Naive B cell (primary cell): ENCODE data around the gene TIGD3. TPM values are rescaled to one million over a fixed set of nuclear protein-coding genes. Genes with fewer than 3 reads are reported as not detected.

ENCODE experiments used
- ATAC-seq, 2 donors: fragments of 150-1000 bp; cut with Tn5 transposase; 2 replicates each; pipeline ENCODE4 v1.10.0; 2021; ENCODE audit warnings: low read depth in 2 of 2, mild to moderate bottlenecking in 2 of 2, moderate library complexity in 2 of 2
- DNase-seq: peaks from one replicate; pipeline ENCODE4 v3.0.0; 2022
- H3K27ac Mint-ChIP-seq, 6 donors: one replicate each; pipeline ENCODE4 v1.8.0; 2020 to 2022; ENCODE audit warnings: mild to moderate bottlenecking in 6 of 6, mixed read lengths in 6 of 6, moderate library complexity in 5 of 6, inconsistent platforms in 2 of 6
- H3K27me3 Mint-ChIP-seq, 3 donors: one replicate each; pipeline ENCODE4 v1.8.0; 2021 to 2022; ENCODE audit warnings: mixed read lengths in 3 of 3, mild to moderate bottlenecking in 1 of 3
- H3K36me3 Mint-ChIP-seq, 2 donors: one replicate each; pipeline ENCODE4 v1.8.0; 2020 to 2022; ENCODE audit warnings: mixed read lengths in 2 of 2, inconsistent platforms in 1 of 2, mild to moderate bottlenecking in 1 of 2
- H3K4me1 Mint-ChIP-seq, 3 donors: one replicate each; pipeline ENCODE4 v1.8.0; 2020 to 2022; ENCODE audit warnings: mixed read lengths in 3 of 3, inconsistent platforms in 1 of 3, mild to moderate bottlenecking in 1 of 3, moderate library complexity in 1 of 3
- H3K4me3 Mint-ChIP-seq, 8 donors: one replicate each; pipeline ENCODE4 v1.8.0; 2020 to 2022; ENCODE audit warnings: mild to moderate bottlenecking in 8 of 8, mixed read lengths in 8 of 8, moderate library complexity in 8 of 8, inconsistent platforms in 2 of 8
- H3K9me3 Mint-ChIP-seq, 7 donors: one replicate each; pipeline ENCODE4 v1.8.0; 2020 to 2022; ENCODE audit warnings: mixed read lengths in 7 of 7, mild to moderate bottlenecking in 5 of 7, inconsistent platforms in 2 of 7, moderate library complexity in 1 of 7
- polyA plus RNA-seq, 6 donors: library from polyadenylated mRNA; unstranded; fragments of 300-500 nt; fragmentation: Illumina TruSeq; gene quantifications; one replicate each; pipeline ENCODE4 v1.2.3, GENCODE V29; 2021; ENCODE audit warnings: low read depth in 6 of 6

Gene TIGD3
- polyA plus RNA-seq, 6 donors from 2014 or later, result 1.5 to 3.3 (median 1.8) TPM

DNA sequence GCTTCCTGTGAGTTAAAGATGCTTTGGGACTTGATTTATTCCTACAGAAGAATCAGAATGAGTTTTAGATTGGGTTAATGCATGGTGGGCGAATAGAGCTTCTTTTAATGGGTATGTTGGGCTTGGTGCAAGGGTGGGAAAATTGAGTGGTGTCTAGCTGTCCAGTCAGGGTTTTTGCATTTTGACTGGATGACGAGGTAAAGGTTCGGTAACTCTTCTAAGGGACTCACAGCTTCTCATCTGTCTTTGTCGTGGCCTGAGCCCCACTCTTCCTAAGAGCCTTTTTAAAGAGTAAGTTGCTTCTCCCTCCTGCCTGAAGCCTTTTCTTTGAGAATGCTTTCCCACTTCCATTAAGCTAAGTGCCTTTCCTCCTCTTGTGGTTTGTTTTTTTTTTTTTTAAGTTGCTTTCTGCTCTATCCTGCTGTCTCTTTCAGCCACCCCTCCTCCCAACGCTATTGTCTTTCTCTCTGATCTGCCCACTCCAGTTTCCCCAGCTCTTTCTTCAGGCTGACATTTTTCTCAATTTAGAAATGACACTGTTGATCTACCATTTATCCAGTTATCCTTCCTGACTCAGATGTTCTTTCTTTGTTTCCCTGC lies 19.8 kb upstream of the TIGD3 start:
- Mint-ChIP-seq H3K36me3 (peaks cover 0 to 7% of the 10 kb centered on the region in 2 donors), H3K27ac (peak overlapping the region; percentile 72 to 97 (median 92)), H3K9me3 (no peaks in the 10 kb centered on the region), H3K27me3 (no peaks in the 10 kb centered on the region), H3K4me3 (peak overlapping the region; percentile 89 to 99 (median 96)), H3K4me1 (peaks cover 29 to 52% (median 45%) of the 10 kb centered on the region in 3 donors)
- DNase-seq (no peak), ATAC-seq (no peak)

DNA sequence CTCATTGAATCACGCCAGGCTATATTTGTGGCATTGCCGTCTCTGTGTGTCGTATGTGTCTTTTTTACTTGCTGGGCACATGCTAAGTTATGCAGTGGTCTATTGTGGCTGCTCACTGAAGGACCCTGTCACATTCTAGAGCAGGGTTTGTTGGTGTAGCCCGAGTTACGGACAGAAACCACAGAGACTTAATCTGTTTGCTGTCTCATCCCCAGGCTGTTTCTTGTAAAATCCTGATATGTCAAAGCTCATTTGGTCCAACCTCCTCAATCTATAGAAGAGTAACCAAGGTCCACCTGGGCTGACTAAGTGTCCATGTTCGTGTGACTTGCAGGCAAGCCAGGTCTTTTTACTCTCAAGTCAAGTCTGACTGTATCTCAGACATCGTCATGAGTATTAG lies 15.9 kb upstream of the TIGD3 start:
- Mint-ChIP-seq H3K27me3 (no peaks in the 10 kb centered on the region), H3K4me3 (peak overlapping the region in 1 of 8 donors; percentile 68), H3K9me3 (no peaks in the 10 kb centered on the region), H3K36me3 (peaks cover 7 to 12% of the 10 kb centered on the region in 2 donors), H3K4me1 (peaks cover 32 to 48% (median 40%) of the 10 kb centered on the region in 3 donors), H3K27ac (peak overlapping the region in 2 of 6 donors; percentile 3 to 64)
- ATAC-seq (no peak), DNase-seq (no peak)

- peak overlapping the region in 1 of 6 donors; percentile 1 for H3K27ac Mint-ChIP-seq
- no peaks in the 10 kb centered on the region for H3K9me3 Mint-ChIP-seq
- no peaks in the 10 kb centered on the region for H3K27me3 Mint-ChIP-seq
- ATAC-seq (no peak), DNase-seq (no peak)
- H3K4me1 Mint-ChIP-seq, result peaks cover 21 to 36% (median 33%) of the 10 kb centered on the region in 3 donors
- H3K4me3 Mint-ChIP-seq, result peak overlapping the region in 1 of 8 donors; percentile 21
- H3K36me3 Mint-ChIP-seq, result peaks cover 12 to 18% of the 10 kb centered on the region in 2 donors
Measured at GRCh38 chr11:65340226-65340625, 14.3 kb upstream of the TIGD3 start.

DNA sequence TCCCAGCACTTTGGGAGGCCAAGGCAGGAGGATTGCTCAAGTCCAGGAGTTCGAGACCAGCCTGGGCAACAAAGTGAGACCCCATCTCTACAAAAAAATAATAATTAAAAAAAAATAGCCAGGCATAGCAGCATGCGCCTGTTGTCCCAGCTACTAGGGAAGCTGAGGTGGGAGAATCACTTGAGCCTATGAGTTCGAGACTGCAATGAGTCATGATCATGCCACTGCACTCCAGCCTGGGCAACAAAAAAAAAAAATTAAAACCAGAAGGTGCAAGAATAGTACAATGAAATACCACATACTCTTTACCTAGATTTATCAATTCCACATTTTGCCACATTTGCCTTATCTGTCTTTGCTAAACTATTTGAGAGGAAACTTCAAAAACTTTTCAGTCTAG lies 12.7 kb upstream of the TIGD3 start:
- Mint-ChIP-seq H3K4me1 (peaks cover 23 to 33% (median 25%) of the 10 kb centered on the region in 3 donors), H3K27me3 (no peaks in the 10 kb centered on the region), H3K4me3 (no peak overlapping the region), H3K9me3 (peaks cover 0 to 2% (median 0%) of the 10 kb centered on the region in 7 donors), H3K27ac (no peak overlapping the region), H3K36me3 (peaks cover 18 to 30% of the 10 kb centered on the region in 2 donors)
- ATAC-seq (no peak), DNase-seq (no peak)

GRCh38 chr11:65351511-65351910 lies 3.0 kb upstream of the TIGD3 start:
- peaks cover 0 to under 1% (median 0%) of the 10 kb centered on the region in 7 donors for H3K9me3 Mint-ChIP-seq
- peak overlapping the region in 2 of 6 donors; percentile 58 to 74 for H3K27ac Mint-ChIP-seq
- peak overlapping the region in 1 of 8 donors; percentile 3 for H3K4me3 Mint-ChIP-seq
- peaks cover 20 to 24% (median 24%) of the 10 kb centered on the region in 3 donors for H3K4me1 Mint-ChIP-seq
- no peak for DNase-seq
- H3K36me3 Mint-ChIP-seq, result peaks cover 9 to 20% of the 10 kb centered on the region in 2 donors
- ATAC-seq, result no peak
- no peaks in the 10 kb centered on the region for H3K27me3 Mint-ChIP-seq

- H3K36me3 Mint-ChIP-seq, result peaks cover 6 to 16% of the 10 kb centered on the region in 2 donors
- H3K4me1 Mint-ChIP-seq, result peaks cover 18 to 24% (median 23%) of the 10 kb centered on the region in 3 donors
- no peak for ATAC-seq
- no peaks in the 10 kb centered on the region for H3K9me3 Mint-ChIP-seq
- DNase-seq, result no peak
- peak overlapping the region in 4 of 6 donors; percentile 60 to 96 (median 84) for H3K27ac Mint-ChIP-seq
- peak overlapping the region in 1 of 8 donors; percentile 62 for H3K4me3 Mint-ChIP-seq
- no peaks in the 10 kb centered on the region for H3K27me3 Mint-ChIP-seq
Measured at GRCh38 chr11:65352783-65353182, 1.8 kb upstream of the TIGD3 start.

DNA sequence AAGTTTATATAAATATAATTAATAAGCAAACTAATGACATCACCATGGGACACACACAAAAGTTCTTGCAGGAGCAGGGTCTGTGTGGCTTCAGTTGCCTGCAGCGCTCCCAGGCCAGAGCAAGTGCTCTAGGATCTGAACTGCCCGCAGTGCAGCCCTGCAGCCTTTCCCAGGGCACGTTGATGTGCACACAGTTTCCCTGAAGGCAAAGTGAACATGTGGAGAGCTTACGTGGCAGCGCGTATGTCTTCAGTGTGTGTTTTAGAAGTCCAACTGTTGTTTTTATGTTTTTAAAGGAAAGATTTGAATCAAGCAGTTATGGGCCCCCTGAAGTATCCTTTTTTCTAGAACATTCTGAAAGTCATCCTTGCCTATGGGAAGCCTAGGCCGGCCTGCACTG lies 1.2 kb upstream of the TIGD3 start:
- H3K27ac Mint-ChIP-seq, result peak overlapping the region in 4 of 6 donors; percentile 56 to 87 (median 69)
- H3K27me3 Mint-ChIP-seq, result no peaks in the 10 kb centered on the region
- DNase-seq, result no peak
- peak overlapping the region; percentile 74 to 90 (median 86) for H3K4me3 Mint-ChIP-seq
- no peaks in the 10 kb centered on the region for H3K9me3 Mint-ChIP-seq
- ATAC-seq, result no peak
- H3K4me1 Mint-ChIP-seq, result peaks cover 18 to 28% (median 24%) of the 10 kb centered on the region in 3 donors
- peaks cover 6 to 16% of the 10 kb centered on the region in 2 donors for H3K36me3 Mint-ChIP-seq

DNA sequence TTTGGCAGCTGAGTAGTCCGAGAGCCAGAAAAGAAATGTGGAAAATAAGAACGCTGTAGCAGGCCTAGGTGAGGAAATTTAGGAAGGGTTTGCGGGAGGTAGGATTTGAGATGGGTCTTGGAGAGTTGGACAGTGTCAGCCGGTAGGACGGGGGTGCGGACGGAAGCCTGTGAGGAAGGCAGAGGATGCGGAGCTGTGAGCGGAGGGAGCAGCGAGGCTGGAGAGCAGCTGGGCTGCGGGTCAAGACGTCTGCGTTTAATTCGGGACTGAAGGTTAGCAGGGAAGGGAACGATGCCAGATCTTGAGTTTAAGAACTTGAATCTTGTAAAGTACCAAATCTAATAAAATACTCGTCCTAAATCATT lies 669 bp upstream of the TIGD3 start:
- Mint-ChIP-seq H3K36me3 (peaks cover 2 to 11% of the 10 kb centered on the region in 2 donors), H3K27ac (peak overlapping the region in 5 of 6 donors; percentile 62 to 93 (median 76)), H3K4me3 (peak overlapping the region; percentile 74 to 90 (median 86)), H3K27me3 (no peaks in the 10 kb centered on the region), H3K9me3 (no peaks in the 10 kb centered on the region), H3K4me1 (peaks cover 18 to 25% (median 24%) of the 10 kb centered on the region in 3 donors)
- no peak for ATAC-seq
- DNase-seq, result no peak

GRCh38 chr11:65355013-65355775 lies 643 bp downstream of the TIGD3 start:
- DNase-seq (peak; percentile 60), ATAC-seq (peak; percentile 48 to 53)
- peaks cover 0 to 9% of the 10 kb centered on the region in 2 donors for H3K36me3 Mint-ChIP-seq
- no peaks in the 10 kb centered on the region for H3K9me3 Mint-ChIP-seq
- peaks cover 18 to 25% (median 24%) of the 10 kb centered on the region in 3 donors for H3K4me1 Mint-ChIP-seq
- H3K27me3 Mint-ChIP-seq, result no peaks in the 10 kb centered on the region
- H3K4me3 Mint-ChIP-seq, result peak overlapping the region; percentile 82 to 96 (median 90)
- peak overlapping the region; percentile 70 to 94 (median 82) for H3K27ac Mint-ChIP-seq

DNA sequence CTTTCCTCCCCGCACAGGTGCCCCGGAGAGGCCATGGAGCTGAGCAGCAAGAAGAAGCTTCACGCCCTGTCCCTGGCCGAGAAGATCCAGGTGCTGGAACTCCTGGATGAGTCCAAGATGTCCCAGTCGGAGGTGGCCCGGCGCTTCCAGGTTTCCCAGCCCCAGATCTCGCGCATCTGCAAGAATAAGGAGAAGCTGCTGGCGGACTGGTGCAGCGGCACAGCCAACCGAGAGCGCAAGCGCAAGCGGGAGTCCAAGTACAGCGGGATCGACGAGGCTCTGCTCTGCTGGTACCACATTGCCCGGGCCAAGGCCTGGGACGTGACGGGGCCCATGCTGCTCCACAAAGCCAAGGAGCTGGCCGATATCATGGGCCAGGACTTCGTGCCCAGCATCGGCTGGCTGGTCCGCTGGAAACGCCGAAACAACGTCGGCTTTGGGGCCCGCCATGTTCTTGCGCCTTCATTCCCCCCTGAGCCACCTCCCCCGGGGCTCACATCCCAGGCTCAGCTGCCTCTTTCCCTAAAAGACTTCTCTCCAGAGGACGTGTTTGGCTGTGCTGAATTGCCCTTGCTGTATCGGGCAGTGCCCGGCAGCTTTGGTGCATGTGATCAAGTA lies 1.3 kb downstream of the TIGD3 start:
- H3K9me3 Mint-ChIP-seq, result no peaks in the 10 kb centered on the region
- peaks cover 18 to 25% (median 24%) of the 10 kb centered on the region in 3 donors for H3K4me1 Mint-ChIP-seq
- no peak for ATAC-seq
- no peak for DNase-seq
- no peaks in the 10 kb centered on the region for H3K27me3 Mint-ChIP-seq
- H3K36me3 Mint-ChIP-seq, result peaks cover 0 to 9% of the 10 kb centered on the region in 2 donors
- H3K4me3 Mint-ChIP-seq, result peak overlapping the region; percentile 82 to 96 (median 90)
- H3K27ac Mint-ChIP-seq, result peak overlapping the region in 4 of 6 donors; percentile 63 to 89 (median 70)

DNA sequence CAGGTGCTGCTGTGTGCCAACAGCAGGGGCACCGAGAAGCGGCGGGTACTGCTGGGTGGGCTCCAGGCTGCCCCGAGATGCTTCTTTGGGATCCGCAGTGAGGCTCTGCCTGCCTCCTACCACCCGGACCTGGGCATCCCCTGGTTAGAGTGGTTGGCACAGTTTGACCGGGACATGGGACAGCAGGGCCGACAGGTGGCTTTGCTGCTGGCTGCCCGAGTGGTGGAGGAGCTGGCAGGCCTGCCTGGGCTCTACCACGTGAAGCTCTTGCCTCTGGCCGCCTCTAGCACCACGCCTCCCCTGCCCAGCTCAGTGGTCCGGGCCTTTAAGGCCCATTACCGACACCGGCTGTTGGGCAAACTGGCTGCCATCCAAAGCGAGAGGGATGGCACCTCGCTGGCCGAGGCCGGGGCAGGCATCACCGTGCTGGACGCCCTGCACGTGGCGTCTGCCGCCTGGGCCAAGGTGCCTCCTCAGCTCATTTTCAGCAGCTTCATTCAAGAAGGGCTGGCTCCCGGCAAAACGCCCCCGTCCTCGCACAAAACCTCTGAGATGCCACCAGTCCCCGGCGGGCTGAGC lies 1.9 kb downstream of the TIGD3 start:
- Mint-ChIP-seq H3K27me3 (no peaks in the 10 kb centered on the region), H3K4me1 (peaks cover 18 to 25% (median 24%) of the 10 kb centered on the region in 3 donors), H3K9me3 (no peaks in the 10 kb centered on the region), H3K27ac (no peak overlapping the region), H3K36me3 (peaks cover 0 to 8% of the 10 kb centered on the region in 2 donors), H3K4me3 (peak overlapping the region in 6 of 8 donors; percentile 5 to 90 (median 79))
- DNase-seq (no peak), ATAC-seq (no peak)

DNA sequence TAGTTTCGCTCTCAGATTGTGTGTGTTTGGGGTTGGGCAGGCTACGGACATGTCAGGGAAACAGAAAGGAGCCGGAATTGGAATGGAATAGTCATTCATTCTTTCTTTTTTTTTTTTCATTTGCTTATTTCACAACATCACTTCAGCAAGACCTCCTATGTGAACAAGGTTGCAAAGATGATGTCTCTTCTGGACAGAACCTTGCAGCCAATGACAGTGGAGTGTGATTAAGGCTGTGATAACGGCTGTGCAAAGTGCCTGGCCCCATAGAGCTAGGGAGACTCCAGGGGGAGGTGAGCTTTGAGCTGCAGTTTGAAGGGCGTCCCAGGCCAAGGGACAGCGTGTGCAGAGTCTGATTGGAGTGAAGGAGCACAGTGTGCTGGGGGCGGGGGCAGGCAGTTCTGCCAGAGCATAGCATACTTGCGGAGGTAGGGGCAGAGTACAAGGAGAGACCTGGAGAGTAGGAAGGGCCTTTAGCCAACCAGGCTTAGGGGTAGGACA lies 3.4 kb downstream of the TIGD3 start:
- peak overlapping the region in 2 of 8 donors; percentile 11 to 22 for H3K4me3 Mint-ChIP-seq
- peaks cover 28 to 31% (median 28%) of the 10 kb centered on the region in 3 donors for H3K4me1 Mint-ChIP-seq
- H3K27ac Mint-ChIP-seq, result peak overlapping the region in 3 of 6 donors; percentile 34 to 96 (median 72)
- no peaks in the 10 kb centered on the region for H3K27me3 Mint-ChIP-seq
- ATAC-seq (no peak), DNase-seq (no peak)
- no peaks in the 10 kb centered on the region for H3K9me3 Mint-ChIP-seq
- H3K36me3 Mint-ChIP-seq, result no peaks in the 10 kb centered on the region
